HG03064 (cell line): ENCODE measurements around the gene MTHFD2L.

Experiments
- ATAC-seq: cut with Tn5 transposase; IDR thresholded peaks from one replicate; pipeline ENCODE4 v1.9.1; 2021; ENCODE audit warnings: low read depth; ENCODE audit not compliant: unreplicated experiment

Gene MTHFD2L

GRCh38 chr4:74235135-74235534 lies 77.2 kb downstream of the MTHFD2L start:
- peak; percentile 82 for ATAC-seq

GRCh38 chr4:74237425-74237966 lies 79.6 kb downstream of the MTHFD2L start:
- ATAC-seq = no peak

- ATAC-seq = no peak
Measured at GRCh38 chr4:74244049-74244448, 86.1 kb downstream of the MTHFD2L start.

GRCh38 chr4:74252933-74253332 lies 95.0 kb downstream of the MTHFD2L start:
- ATAC-seq = no peak

- ATAC-seq = no peak
Measured at GRCh38 chr4:74254386-74254785, 96.5 kb downstream of the MTHFD2L start.

GRCh38 chr4:74255096-74255495 lies 97.2 kb downstream of the MTHFD2L start:
- no peak for ATAC-seq

GRCh38 chr4:74258963-74259362 lies 101.0 kb downstream of the MTHFD2L start:
- ATAC-seq = no peak

GRCh38 chr4:74260036-74260435 lies 102.1 kb downstream of the MTHFD2L start:
- no peak for ATAC-seq

- no peak for ATAC-seq
Measured at GRCh38 chr4:74262522-74262921, 104.6 kb downstream of the MTHFD2L start.

- ATAC-seq = no peak
Measured at GRCh38 chr4:74263551-74263950, 105.6 kb downstream of the MTHFD2L start.

GRCh38 chr4:74266081-74266480 lies 108.2 kb downstream of the MTHFD2L start:
- no peak for ATAC-seq

- no peak for ATAC-seq
Measured at GRCh38 chr4:74267998-74268606, 110.2 kb downstream of the MTHFD2L start.

- ATAC-seq = no peak
Measured at GRCh38 chr4:74268643-74269042, 110.7 kb downstream of the MTHFD2L start.

- no peak for ATAC-seq
Measured at GRCh38 chr4:74278490-74278889, 120.6 kb downstream of the MTHFD2L start.

GRCh38 chr4:74279716-74280115 lies 121.8 kb downstream of the MTHFD2L start:
- no peak for ATAC-seq

- ATAC-seq = no peak
Measured at GRCh38 chr4:74282926-74283325, 125.0 kb downstream of the MTHFD2L start.

GRCh38 chr4:74283614-74284013 lies 125.7 kb downstream of the MTHFD2L start:
- ATAC-seq = no peak

- no peak for ATAC-seq
Measured at GRCh38 chr4:74284053-74284452, 126.1 kb downstream of the MTHFD2L start.

- no peak for ATAC-seq
Measured at GRCh38 chr4:74287164-74287563, 129.2 kb downstream of the MTHFD2L start.

- ATAC-seq = no peak
Measured at GRCh38 chr4:74287791-74288190, 129.9 kb downstream of the MTHFD2L start.

- ATAC-seq = no peak
Measured at GRCh38 chr4:74291471-74291870, 133.6 kb downstream of the MTHFD2L start.

- ATAC-seq = no peak
Measured at GRCh38 chr4:74292111-74292870, 134.4 kb downstream of the MTHFD2L start.
